Measurements from ENCODE around the gene USP7.

DNA sequence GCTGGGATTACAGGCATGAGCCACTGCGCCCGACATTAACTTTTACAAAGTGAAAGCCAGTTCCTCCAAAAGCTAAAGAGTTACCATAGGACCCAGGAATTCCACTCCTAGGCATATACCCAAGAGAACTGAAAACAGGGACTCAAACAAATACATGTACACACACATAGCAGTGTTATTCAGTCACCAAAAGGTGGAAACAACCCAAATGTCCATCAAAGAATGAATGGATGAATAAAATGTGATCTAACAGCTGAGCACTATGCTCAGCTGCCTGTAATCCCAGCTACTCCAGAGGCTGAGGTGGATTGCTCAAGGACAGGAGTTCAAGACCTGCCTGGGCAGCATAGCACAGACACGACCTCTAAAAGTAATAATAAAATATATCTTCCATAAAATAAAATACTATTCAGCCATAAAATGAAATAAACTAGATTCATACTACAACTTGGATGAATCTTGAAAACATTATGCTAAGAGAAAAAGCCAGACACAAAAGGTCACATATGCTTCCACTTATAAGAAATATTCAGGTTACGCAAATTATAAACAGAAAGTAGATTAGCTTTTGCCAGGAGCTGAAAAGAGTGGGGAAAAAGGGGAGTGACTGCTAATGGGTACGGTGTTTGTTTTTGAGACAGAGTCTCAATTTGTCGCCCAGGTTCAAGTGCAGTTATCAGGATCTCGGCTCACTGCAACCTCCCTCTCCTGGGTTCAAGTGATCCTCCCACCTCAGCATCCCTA is 9.3 kb upstream of the USP7 start:
- TF ChIP-seq, protein P1, sequence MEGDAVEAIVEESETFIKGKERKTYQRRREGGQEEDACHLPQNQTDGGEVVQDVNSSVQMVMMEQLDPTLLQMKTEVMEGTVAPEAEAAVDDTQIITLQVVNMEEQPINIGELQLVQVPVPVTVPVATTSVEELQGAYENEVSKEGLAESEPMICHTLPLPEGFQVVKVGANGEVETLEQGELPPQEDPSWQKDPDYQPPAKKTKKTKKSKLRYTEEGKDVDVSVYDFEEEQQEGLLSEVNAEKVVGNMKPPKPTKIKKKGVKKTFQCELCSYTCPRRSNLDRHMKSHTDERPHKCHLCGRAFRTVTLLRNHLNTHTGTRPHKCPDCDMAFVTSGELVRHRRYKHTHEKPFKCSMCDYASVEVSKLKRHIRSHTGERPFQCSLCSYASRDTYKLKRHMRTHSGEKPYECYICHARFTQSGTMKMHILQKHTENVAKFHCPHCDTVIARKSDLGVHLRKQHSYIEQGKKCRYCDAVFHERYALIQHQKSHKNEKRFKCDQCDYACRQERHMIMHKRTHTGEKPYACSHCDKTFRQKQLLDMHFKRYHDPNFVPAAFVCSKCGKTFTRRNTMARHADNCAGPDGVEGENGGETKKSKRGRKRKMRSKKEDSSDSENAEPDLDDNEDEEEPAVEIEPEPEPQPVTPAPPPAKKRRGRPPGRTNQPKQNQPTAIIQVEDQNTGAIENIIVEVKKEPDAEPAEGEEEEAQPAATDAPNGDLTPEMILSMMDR (IDR thresholded peaks at IDR 0.05): no peak
- TF ChIP-seq POLR2AphosphoS5 (IDR thresholded peaks at IDR 0.05): no peak

All from prostate gland (tissue), 2 donors.